Measurements from ENCODE around the gene SMG5. TPM values are rescaled to one million over a fixed set of nuclear protein-coding genes. Genes with fewer than 3 reads are reported as not detected.

Gene SMG5
- total RNA-seq, 3 donors from 2014 or later = 35.7 to 67.8 (median 54.7) TPM

DNA sequence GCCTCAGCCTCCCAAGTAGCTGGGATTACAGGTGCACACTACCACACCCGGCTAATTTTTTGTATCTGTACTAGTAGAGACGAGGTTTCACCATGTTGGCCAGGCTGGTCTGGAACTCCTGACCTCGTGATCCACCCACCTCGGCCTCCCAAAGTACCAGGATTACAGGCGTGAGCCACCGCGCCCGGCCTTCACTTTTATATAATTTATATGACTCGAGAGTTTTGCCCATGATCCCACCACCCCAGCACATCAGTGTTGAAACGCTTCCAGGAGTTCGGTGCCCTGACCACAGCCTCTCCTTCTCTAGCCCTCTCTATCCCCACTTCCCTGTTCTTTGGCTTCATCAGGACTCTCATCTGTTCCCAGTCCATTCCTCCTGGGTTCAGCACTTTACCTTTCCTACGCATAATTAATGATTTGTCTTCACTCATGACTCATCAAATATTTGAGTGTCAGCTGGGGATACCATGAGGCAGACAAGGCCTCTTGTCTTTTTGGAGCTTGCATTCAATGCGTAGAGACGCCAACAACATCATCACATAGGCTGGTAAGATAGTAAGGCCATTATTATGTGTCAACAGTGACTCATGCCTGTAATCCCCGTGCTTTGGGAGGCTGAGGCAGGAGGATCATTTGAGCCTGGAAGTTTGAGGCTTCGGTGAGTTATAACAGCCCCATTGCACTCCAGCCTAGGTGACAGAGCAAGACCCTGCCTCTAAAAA lies 68.4 kb downstream of the SMG5 start:
- no peaks in the 10 kb centered on the region for H3K27me3 ChIP-seq
- H3K4me3 ChIP-seq = peak overlapping the region; percentile 59 to 76 (median 62)
- peak overlapping the region in 1 of 2 donors; percentile 90 for H3K27ac ChIP-seq
- DNase-seq (ENCODE audit: low spot score in 2 of 2) = no peak
- no peaks in the 10 kb centered on the region for H3K36me3 ChIP-seq
- no peaks in the 10 kb centered on the region for H3K9me3 ChIP-seq
- peaks cover 3 to 12% of the 10 kb centered on the region in 2 donors for H3K4me1 ChIP-seq
- intact Hi-C loops (cut with DNase I; ENCODE audit: low total_unique reads) = no loop called here
- TF ChIP-seq POLR2AphosphoS5 (IDR thresholded peaks at IDR 0.05) (no peak), POLR2A (IDR thresholded peaks at IDR 0.05) (no peak)
- TF ChIP-seq, protein P1, sequence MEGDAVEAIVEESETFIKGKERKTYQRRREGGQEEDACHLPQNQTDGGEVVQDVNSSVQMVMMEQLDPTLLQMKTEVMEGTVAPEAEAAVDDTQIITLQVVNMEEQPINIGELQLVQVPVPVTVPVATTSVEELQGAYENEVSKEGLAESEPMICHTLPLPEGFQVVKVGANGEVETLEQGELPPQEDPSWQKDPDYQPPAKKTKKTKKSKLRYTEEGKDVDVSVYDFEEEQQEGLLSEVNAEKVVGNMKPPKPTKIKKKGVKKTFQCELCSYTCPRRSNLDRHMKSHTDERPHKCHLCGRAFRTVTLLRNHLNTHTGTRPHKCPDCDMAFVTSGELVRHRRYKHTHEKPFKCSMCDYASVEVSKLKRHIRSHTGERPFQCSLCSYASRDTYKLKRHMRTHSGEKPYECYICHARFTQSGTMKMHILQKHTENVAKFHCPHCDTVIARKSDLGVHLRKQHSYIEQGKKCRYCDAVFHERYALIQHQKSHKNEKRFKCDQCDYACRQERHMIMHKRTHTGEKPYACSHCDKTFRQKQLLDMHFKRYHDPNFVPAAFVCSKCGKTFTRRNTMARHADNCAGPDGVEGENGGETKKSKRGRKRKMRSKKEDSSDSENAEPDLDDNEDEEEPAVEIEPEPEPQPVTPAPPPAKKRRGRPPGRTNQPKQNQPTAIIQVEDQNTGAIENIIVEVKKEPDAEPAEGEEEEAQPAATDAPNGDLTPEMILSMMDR (IDR thresholded peaks at IDR 0.05) = no peak

DNA sequence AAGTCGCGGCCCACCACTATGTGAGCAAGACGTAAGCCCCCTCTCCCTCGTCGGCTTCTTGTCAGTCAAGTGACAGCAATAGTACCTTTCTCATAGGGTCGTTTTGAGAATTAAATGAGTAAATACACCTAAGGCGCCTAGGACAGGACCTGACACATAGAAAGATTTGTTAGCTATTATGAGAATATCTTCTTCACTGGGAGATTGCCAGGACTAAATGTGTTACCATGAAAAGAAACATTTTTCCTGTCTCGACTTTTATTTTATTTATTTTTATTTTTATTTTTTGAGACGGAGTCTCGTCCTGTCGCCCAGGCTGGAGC lies 69.0 kb downstream of the SMG5 start:
- Histone ChIP-seq H3K4me3 (peak overlapping the region; percentile 59 to 76 (median 62)), H3K27ac (peak overlapping the region; percentile 90 to 96), H3K9me3 (no peaks in the 10 kb centered on the region), H3K36me3 (no peaks in the 10 kb centered on the region), H3K4me1 (peaks cover 3 to 12% of the 10 kb centered on the region in 2 donors), H3K27me3 (no peaks in the 10 kb centered on the region)
- intact Hi-C loops (cut with DNase I; ENCODE audit: low total_unique reads) = no loop called here
- TF ChIP-seq POLR2A (IDR thresholded peaks at IDR 0.05) (no peak), POLR2AphosphoS5 (IDR thresholded peaks at IDR 0.05) (no peak)
- TF ChIP-seq, protein P1 (IDR thresholded peaks at IDR 0.05) = no peak
- no peak for DNase-seq (ENCODE audit: low spot score in 2 of 2)

DNA sequence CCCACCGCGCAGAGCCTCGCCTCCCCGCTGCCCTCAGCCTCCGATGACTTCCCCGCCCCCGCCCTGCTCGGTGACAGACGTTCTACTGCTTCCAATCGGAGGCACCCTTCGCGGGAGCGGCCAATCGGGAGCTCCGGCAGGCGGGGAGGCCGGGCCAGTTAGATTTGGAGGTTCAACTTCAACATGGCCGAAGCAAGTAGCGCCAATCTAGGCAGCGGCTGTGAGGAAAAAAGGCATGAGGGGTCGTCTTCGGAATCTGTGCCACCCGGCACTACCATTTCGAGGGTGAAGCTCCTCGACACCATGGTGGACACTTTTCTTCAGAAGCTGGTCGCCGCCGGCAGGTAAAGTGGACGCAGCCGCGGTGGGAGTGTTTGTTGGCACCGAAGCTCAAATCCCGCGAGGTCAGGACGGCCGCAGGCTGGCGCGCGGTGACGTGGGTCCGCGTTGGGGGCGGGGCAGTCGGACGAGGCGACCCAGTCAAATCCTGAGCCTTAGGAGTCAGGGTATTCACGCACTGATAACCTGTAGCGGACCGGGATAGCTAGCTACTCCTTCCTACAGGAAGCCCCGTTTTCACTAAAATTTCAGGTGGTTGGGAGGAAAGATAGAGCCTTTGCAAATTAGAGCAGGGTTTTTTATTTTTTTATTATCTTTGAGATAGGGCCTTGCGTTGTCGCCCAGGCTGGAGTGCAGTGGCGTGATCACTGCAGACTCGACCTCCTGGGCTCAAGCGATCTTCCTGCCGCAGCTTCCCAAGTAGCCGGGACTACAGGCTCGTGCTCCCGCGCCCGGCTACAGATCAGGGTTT lies 69.6 kb downstream of the SMG5 start, which contains the start of gene PMF1:
TSS of gene PMF1 (plus strand) at position 175 of the 811 bp plus-strand sequence. CDS start at position 184, 9 bp downstream.
- Histone ChIP-seq H3K4me3 (peak within 1 kb of the TSS; percentile 59 to 76 (median 62)), H3K36me3 (no peaks in the 10 kb centered on the region), H3K9me3 (no peaks in the 10 kb centered on the region), H3K4me1 (peaks cover 3 to 12% of the 10 kb centered on the region in 2 donors), H3K27ac (peak within 1 kb of the TSS; percentile 90 to 96), H3K27me3 (no peaks in the 10 kb centered on the region)
- peak; percentile 98 for DNase-seq (ENCODE audit: low spot score in 2 of 2)
- peak; percentile 95 to 98 (median 96) for TF ChIP-seq POLR2AphosphoS5 (IDR thresholded peaks at IDR 0.05)
- TF ChIP-seq POLR2A (IDR thresholded peaks at IDR 0.05) = peak; percentile 70
- TF ChIP-seq, protein P1 (IDR thresholded peaks at IDR 0.05) = peak in 1 of 3 donors; percentile 9
- intact Hi-C loops (cut with DNase I; ENCODE audit: low total_unique reads) = no loop called here

DNA sequence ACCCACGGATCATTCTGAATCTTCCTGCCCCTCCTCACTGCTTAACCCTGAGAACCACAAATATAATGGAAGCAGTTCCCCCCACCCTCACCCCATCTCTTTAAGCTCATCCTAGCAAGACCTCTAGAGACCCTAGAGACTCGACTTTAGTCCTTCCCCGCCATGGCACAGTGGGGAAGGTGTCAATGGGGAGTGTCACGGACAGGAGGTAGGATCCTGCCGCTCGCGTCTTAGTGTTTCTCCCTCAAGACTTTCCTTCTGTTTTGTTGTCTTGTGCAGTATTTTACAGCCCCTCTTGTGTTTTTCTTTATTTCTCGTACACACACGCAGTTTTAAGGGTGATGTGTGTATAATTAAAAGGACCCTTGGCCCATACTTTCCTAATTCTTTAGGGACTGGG lies 70.5 kb downstream of the SMG5 start:
- Histone ChIP-seq H3K4me3 (peak overlapping the region; percentile 59 to 76 (median 62)), H3K27me3 (no peaks in the 10 kb centered on the region), H3K27ac (peak overlapping the region; percentile 90 to 96), H3K9me3 (no peaks in the 10 kb centered on the region), H3K36me3 (no peaks in the 10 kb centered on the region), H3K4me1 (peaks cover 0 to 9% of the 10 kb centered on the region in 2 donors)
- intact Hi-C loops (cut with DNase I; ENCODE audit: low total_unique reads) = no loop called here
- DNase-seq (ENCODE audit: low spot score in 2 of 2) = no peak
- TF ChIP-seq POLR2AphosphoS5 (IDR thresholded peaks at IDR 0.05) (no peak), POLR2A (IDR thresholded peaks at IDR 0.05) (no peak)
- TF ChIP-seq, protein P1 (IDR thresholded peaks at IDR 0.05) = no peak

DNA sequence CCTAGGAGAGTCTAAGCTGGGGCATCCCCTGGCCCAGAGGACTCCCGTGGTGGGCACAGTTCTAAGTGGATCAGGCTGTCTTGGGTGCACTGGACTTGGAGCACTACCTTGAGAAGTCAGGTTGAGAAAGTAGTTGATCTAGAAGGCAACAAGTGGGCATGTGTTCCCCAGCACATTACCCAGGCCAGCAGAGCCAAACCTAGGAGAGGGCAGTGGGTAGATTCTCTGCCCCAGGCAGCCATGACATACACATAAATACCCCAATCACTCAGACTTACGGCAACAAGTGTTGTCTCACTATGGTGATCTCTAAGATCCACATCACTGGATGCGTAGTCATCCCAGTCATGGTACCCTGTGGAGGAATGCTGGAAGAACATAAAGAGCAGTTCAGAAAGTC lies 71.4 kb downstream of the SMG5 start:
- Histone ChIP-seq H3K9me3 (no peaks in the 10 kb centered on the region), H3K4me3 (no peak overlapping the region), H3K27me3 (no peaks in the 10 kb centered on the region), H3K36me3 (no peaks in the 10 kb centered on the region), H3K4me1 (peaks cover 0 to 9% of the 10 kb centered on the region in 2 donors), H3K27ac (no peak overlapping the region)
- intact Hi-C loops (cut with DNase I; ENCODE audit: low total_unique reads) = no loop called here
- no peak for DNase-seq (ENCODE audit: low spot score in 2 of 2)
- no peak for TF ChIP-seq POLR2A (IDR thresholded peaks at IDR 0.05)
- no peak for TF ChIP-seq POLR2AphosphoS5 (IDR thresholded peaks at IDR 0.05)
- TF ChIP-seq, protein P1 (IDR thresholded peaks at IDR 0.05) = no peak

Data from breast epithelium (tissue), 4 donors.